K562 (cell line): ENCODE measurements around the gene RPL15. TPM values are rescaled to one million over a fixed set of nuclear protein-coding genes. Genes with fewer than 3 reads are reported as not detected.

Experiments used
- ARID1B ChIP-seq: fragments of 450-650 bp; IDR thresholded peaks from 2 replicates; pipeline ENCODE4 v1.6.1; 2016; ENCODE audit warnings: antibody characterized with exemption, mild to moderate bottlenecking, inconsistent platforms
- BRCA1 ChIP-seq, 2 experiments: fragments of 450-650 bp in 1 of 2; sonication (generic) in 1 of 2; formaldehyde crosslinking in 1 of 2; IDR thresholded peaks; 2 replicates each; pipeline versions ENCODE4 v1.5.0 to v1.6.1; 2017 to 2020; ENCODE audit warnings: mild to moderate bottlenecking in 1 of 2, missing genetic modification reagents in 1 of 2
- CGGBP1 ChIP-seq: fragments of 250-450 bp; sonication (Bioruptor Pico); IDR thresholded peaks from 2 replicates; pipeline ENCODE4 v1.9.0; 2021; ENCODE audit warnings: mild to moderate bottlenecking
- EP300 ChIP-seq: IDR thresholded peaks from 2 replicates; pipeline ENCODE4 v1.6.1; 2012; ENCODE audit warnings: low read length, improper control_type of control experiment
- EP400 ChIP-seq: fragments of 450-650 bp; IDR thresholded peaks from 2 replicates; pipeline ENCODE4 v1.6.1; 2017; ENCODE audit warnings: antibody characterized with exemption, mild to moderate bottlenecking, moderate library complexity
- ERF ChIP-seq: fragments of 450-650 bp; formaldehyde crosslinking; IDR thresholded peaks from 2 replicates; pipeline ENCODE4 v1.4.0; 2020; ENCODE audit warnings: mild to moderate bottlenecking, mixed read lengths
- FOXJ2 ChIP-seq: fragments of 200-800 bp; sonication (Bioruptor generic); IDR thresholded peaks from 2 replicates; pipeline ENCODE4 v1.6.1; 2016; ENCODE audit warnings: missing genetic modification characterization, missing compliant biosample characterization
- FOXM1 ChIP-seq, 2 experiments: fragments of 450-650 bp in 1 of 2; sonication (generic) in 1 of 2; formaldehyde crosslinking in 1 of 2; IDR thresholded peaks; 2 replicates each; pipeline versions ENCODE4 v1.6.1 to v1.9.0; 2017 to 2022; ENCODE audit warnings: low read depth in 2 of 2, mild to moderate bottlenecking in 2 of 2, missing genetic modification reagents in 1 of 2, moderate library complexity in 1 of 2
- FOXO4 ChIP-seq: fragments of 450-650 bp; formaldehyde crosslinking; IDR thresholded peaks from 2 replicates; pipeline ENCODE4 v1.4.0; 2020; ENCODE audit warnings: mild to moderate bottlenecking, moderate library complexity
- GTF2E2 ChIP-seq: fragments of 200-800 bp; sonication (Bioruptor generic); IDR thresholded peaks from 2 replicates; pipeline ENCODE4 v1.6.1; 2016; ENCODE audit warnings: missing genetic modification characterization, missing compliant biosample characterization
- IFI16 ChIP-seq: fragments of 250-450 bp; sonication (Bioruptor Pico); IDR thresholded peaks from 2 replicates; pipeline ENCODE4 v2.1.2; 2022; ENCODE audit warnings: mild to moderate bottlenecking, inconsistent platforms
- MAFF ChIP-seq: IDR thresholded peaks from 2 replicates; pipeline ENCODE4 v1.6.1; 2012; ENCODE audit warnings: low read length, improper control_type of control experiment
- MEIS2 ChIP-seq: fragments of 450-650 bp; IDR thresholded peaks from 2 replicates; pipeline ENCODE4 v1.6.1; 2014; ENCODE audit warnings: mild to moderate bottlenecking; ENCODE audit not compliant: partially characterized antibody
- NCOA1 ChIP-seq: fragments of 450-650 bp; IDR thresholded peaks from 2 replicates; pipeline ENCODE4 v1.6.1; 2016; ENCODE audit warnings: low read depth
- NR4A1 ChIP-seq, 2 experiments: fragments of 250-450 bp in 1 of 2; fragments of 450-650 bp in 1 of 2; sonication (Bioruptor Pico) in 1 of 2; IDR thresholded peaks; 2 replicates each; pipeline versions ENCODE4 v1.4.0 to v1.6.1; 2016 to 2020; ENCODE audit warnings: mild to moderate bottlenecking in 2 of 2, missing compliant biosample characterization in 1 of 2, missing genetic modification characterization in 1 of 2, moderate library complexity in 1 of 2
- RCOR1 ChIP-seq, 2 experiments: IDR thresholded peaks; 2 replicates each; pipeline ENCODE4 v1.6.1; 2012; ENCODE audit warnings: low read depth in 2 of 2, low read length in 2 of 2, borderline replicate concordance in 1 of 2, improper control_type of control experiment in 1 of 2
- SMARCA4 ChIP-seq: fragments of 450-650 bp; IDR thresholded peaks from 2 replicates; pipeline ENCODE4 v1.6.1; 2016
- SMARCB1 ChIP-seq: IDR thresholded peaks from 2 replicates; pipeline ENCODE4 v1.6.1; 2011; ENCODE audit warnings: improper control_type of control experiment, low read depth; ENCODE audit not compliant: insufficient read length
- TEAD4 ChIP-seq, 2 experiments: sonication (generic) in 1 of 2; formaldehyde crosslinking in 1 of 2; IDR thresholded peaks; 2 replicates each; pipeline versions ENCODE4 v1.6.1 to v1.8.0; 2012 to 2022; ENCODE audit warnings: borderline replicate concordance in 1 of 2, inconsistent platforms in 1 of 2, low read length in 1 of 2, mild to moderate bottlenecking in 1 of 2, missing genetic modification reagents in 1 of 2
- ZKSCAN3 ChIP-seq: fragments of 250-450 bp; sonication (Bioruptor Pico); IDR thresholded peaks from 2 replicates; pipeline ENCODE4 v1.4.0; 2020
- ZNF174 ChIP-seq: fragments of 250-450 bp; sonication (Bioruptor Pico); IDR thresholded peaks from 2 replicates; pipeline ENCODE4 v1.4.0; 2020; ENCODE audit warnings: mild to moderate bottlenecking
- ZNF217 ChIP-seq: sonication (generic); formaldehyde crosslinking; IDR thresholded peaks from 2 replicates; pipeline ENCODE4 v1.8.0; 2022; ENCODE audit warnings: mild to moderate bottlenecking, missing genetic modification reagents
- ZNF311 ChIP-seq: fragments of 250-450 bp; sonication (Bioruptor Pico); IDR thresholded peaks from 2 replicates; pipeline ENCODE4 v1.4.0; 2020; ENCODE audit warnings: mild to moderate bottlenecking, moderate library complexity
- ZNF668 ChIP-seq: fragments of 250-450 bp; sonication (Bioruptor Pico); IDR thresholded peaks from 2 replicates; pipeline ENCODE4 v1.8.0; 2022; ENCODE audit warnings: mild to moderate bottlenecking, inconsistent platforms
- ZNF707 ChIP-seq: fragments of 250-450 bp; sonication (Bioruptor Pico); conservative IDR thresholded peaks from 2 replicates; pipeline ENCODE4 v1.8.0; 2022; ENCODE audit warnings: inconsistent platforms, mild to moderate bottlenecking, moderate library complexity
- ZNF764 ChIP-seq: fragments of 250-450 bp; sonication (Bioruptor Pico); IDR thresholded peaks from 2 replicates; pipeline ENCODE4 v1.4.0; 2020; ENCODE audit warnings: low read depth, mild to moderate bottlenecking, moderate library complexity
- polyA plus RNA-seq, 8 experiments: library from polyadenylated mRNA; depleted of rRNA in 4 of 8; stranded (reverse) in 5 of 8; unstranded in 3 of 8; fragments of >200 nt; fragmentation: Nextera tagmentation in 2 of 8; fragmentation: Illumina TruSeq in 1 of 8; extraction: Ambion mirVana in 2 of 8; extraction: Trizol in 1 of 8; gene quantifications; 2 replicates each; pipeline versions ENCODE4 v1.2.1 to v1.2.3, GENCODE V29; 2011 to 2014; ENCODE audit warnings: inconsistent platforms in 1 of 8, missing spikeins in 1 of 8
- total RNA-seq, 7 experiments: library from RNA; depleted of rRNA in 6 of 7; stranded (reverse); fragments of >200 nt in 6 of 7; fragmentation: Illumina TruSeq in 2 of 7; extraction: Trizol in 2 of 7; gene quantifications; 2 replicates each; pipeline versions ENCODE4 v1.2.1 to v1.2.3, GENCODE V29; 2011 to 2021; ENCODE audit warnings: low replicate concordance in 1 of 7
- TF ChIP-seq, protein P1 (sequence below): sonication (generic); formaldehyde crosslinking; IDR thresholded peaks from 2 replicates; pipeline ENCODE4 v1.4.0; 2020; ENCODE audit warnings: mild to moderate bottlenecking, missing genetic modification reagents

RPL15 gene
- total and polyA plus RNA-seq, 9 of the 15 experiments (the other 6 are each of a cell fraction or from before 2014, with no cell fraction given), result 2,393 to 8,850 (median 3,928) TPM

DNA sequence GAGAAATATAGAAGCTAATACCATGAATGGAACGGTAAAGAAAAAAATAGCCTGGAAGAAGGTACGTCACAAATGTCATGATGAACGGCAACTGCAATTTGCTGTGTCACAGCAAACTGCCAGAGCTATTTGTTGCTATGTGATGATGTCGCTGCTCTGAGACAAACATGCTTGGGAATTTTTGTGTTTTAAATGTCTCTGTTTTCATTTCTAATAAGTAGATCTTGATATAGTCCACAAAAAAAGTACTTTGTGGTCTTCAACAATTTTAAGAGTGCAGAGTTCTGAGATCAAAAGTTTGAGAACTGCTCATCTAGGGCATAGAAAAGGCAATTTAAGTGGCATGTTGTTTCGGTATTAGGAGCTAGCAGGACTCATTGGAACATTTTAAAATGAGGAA lies 23.8 kb downstream of the RPL15 start (continued):
- TF ChIP-seq TEAD4 (IDR thresholded peaks at IDR 0.05; ENCODE audit: low read length) (peak; percentile 44; the same call in 1 of the 2 replicates), TEAD4 (CRISPR knock-in tag; IDR thresholded peaks at IDR 0.05; ENCODE audit: borderline replicate concordance) (no peak), ZNF668 (CRISPR knock-in tag) (no peak), EP300 (peak; percentile 58), NR4A1 (CRISPR knock-in tag; IDR thresholded peaks at IDR 0.05) (no peak), NR4A1 (tag; IDR thresholded peaks at IDR 0.05) (no peak), NCOA1 (peak; percentile 44; the same call in 1 of the 2 replicates), IFI16 (CRISPR knock-in tag) (no peak), FOXJ2 (tag) (peak; percentile 79; the same call in 1 of the 2 replicates), ERF (CRISPR knock-in tag) (no peak), ZKSCAN3 (no peak), ZNF174 (CRISPR knock-in tag) (no peak), RCOR1 (IDR thresholded peaks at IDR 0.05; ENCODE audit: borderline replicate concordance in 1 of 2, low read depth in 2 of 2, low read length in 2 of 2) (0 out of 4 replicates have a peak, but pooled peaks of 1 of the 2 experiments have one; percentile 20), FOXM1 (IDR thresholded peaks at IDR 0.05; ENCODE audit: low read depth) (peak; percentile 53; the same call in 1 of the 2 replicates), FOXM1 (CRISPR knock-in tag; IDR thresholded peaks at IDR 0.05; ENCODE audit: low read depth) (no peak), FOXO4 (CRISPR knock-in tag) (no peak), CGGBP1 (CRISPR knock-in tag) (no peak), MAFF (peak; percentile 84), BRCA1 (IDR thresholded peaks at IDR 0.05) (no peak), BRCA1 (CRISPR knock-in tag; IDR thresholded peaks at IDR 0.05) (no peak), ZNF707 (no peak), EP400 (peak; percentile 23), SMARCA4 (peak; percentile 51; the same call in 1 of the 2 replicates), ZNF217 (no peak), ZNF764 (CRISPR knock-in tag) (no peak), SMARCB1 (peak; percentile 42), ARID1B (peak; percentile 33), MEIS2 (peak; percentile 78), GTF2E2 (tag) (no peak), ZNF311 (CRISPR knock-in tag) (no peak)
- TF ChIP-seq, protein P1, sequence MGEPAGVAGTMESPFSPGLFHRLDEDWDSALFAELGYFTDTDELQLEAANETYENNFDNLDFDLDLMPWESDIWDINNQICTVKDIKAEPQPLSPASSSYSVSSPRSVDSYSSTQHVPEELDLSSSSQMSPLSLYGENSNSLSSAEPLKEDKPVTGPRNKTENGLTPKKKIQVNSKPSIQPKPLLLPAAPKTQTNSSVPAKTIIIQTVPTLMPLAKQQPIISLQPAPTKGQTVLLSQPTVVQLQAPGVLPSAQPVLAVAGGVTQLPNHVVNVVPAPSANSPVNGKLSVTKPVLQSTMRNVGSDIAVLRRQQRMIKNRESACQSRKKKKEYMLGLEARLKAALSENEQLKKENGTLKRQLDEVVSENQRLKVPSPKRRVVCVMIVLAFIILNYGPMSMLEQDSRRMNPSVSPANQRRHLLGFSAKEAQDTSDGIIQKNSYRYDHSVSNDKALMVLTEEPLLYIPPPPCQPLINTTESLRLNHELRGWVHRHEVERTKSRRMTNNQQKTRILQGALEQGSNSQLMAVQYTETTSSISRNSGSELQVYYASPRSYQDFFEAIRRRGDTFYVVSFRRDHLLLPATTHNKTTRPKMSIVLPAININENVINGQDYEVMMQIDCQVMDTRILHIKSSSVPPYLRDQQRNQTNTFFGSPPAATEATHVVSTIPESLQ (CRISPR knock-in tag), result no peak
